ENCODE data around the gene MICU1. TPM values are rescaled to one million over a fixed set of nuclear protein-coding genes. Genes with fewer than 3 reads are reported as not detected.
A peak's percentile ranks its signal among the peaks of the same experiment; 100 is the strongest.

MICU1 gene
- total RNA-seq, 1 donor from 2014 or later = 28.7 TPM

- Mint-ChIP-seq H3K9me3 (ENCODE audit: unreplicated experiment) (no peaks in the 10 kb centered on the region), H3K27ac (ENCODE audit: unreplicated experiment) (no peak overlapping the region), H3K4me3 (ENCODE audit: unreplicated experiment) (no peak overlapping the region), H3K4me1 (ENCODE audit: low read depth, unreplicated experiment) (peaks cover 34% of the 10 kb centered on the region), H3K27me3 (ENCODE audit: low read depth, unreplicated experiment) (no peaks in the 10 kb centered on the region), H3K36me3 (ENCODE audit: low read depth, unreplicated experiment) (peaks cover 5% of the 10 kb centered on the region)
- no peaks in the 10 kb centered on the region for H3K9me3 ChIP-seq (ENCODE audit: insufficient read depth, low read depth, low read length)
- peaks cover 10% of the 10 kb centered on the region for H4K20me1 ChIP-seq (ENCODE audit: insufficient read depth, low read length)
- H2AFZ ChIP-seq (ENCODE audit: low read depth, low read length) = no peak overlapping the region
- H3K36me3 ChIP-seq (ENCODE audit: insufficient read depth, low read length) = peaks cover 22% of the 10 kb centered on the region
- H3K4me3 ChIP-seq (ENCODE audit: insufficient read depth, low read depth, low read length) = no peak overlapping the region
- H3K9ac ChIP-seq (ENCODE audit: low read length) = peak overlapping the region; percentile 59
- peak overlapping the region; percentile 67 for H3K4me2 ChIP-seq (ENCODE audit: low read length)
- DNase-seq (ENCODE audit: low read depth) = peak; percentile 93
- peak overlapping the region; percentile 12 for H3K27ac ChIP-seq (ENCODE audit: low read depth, low read length)
- H3K27me3 ChIP-seq (ENCODE audit: insufficient read depth, low read length) = no peaks in the 10 kb centered on the region
- no peaks in the 10 kb centered on the region for H3K79me2 ChIP-seq (ENCODE audit: insufficient read depth, low read length)
- no peak for TF ChIP-seq CTCF (IDR thresholded peaks at IDR 0.05; ENCODE audit: insufficient read depth, low read depth, low read length)
- no peak for TF ChIP-seq EZH2 (IDR thresholded peaks at IDR 0.05; ENCODE audit: insufficient read depth, low read length)
- H3K4me1 ChIP-seq (ENCODE audit: insufficient read depth, low read length) = peaks cover 55% of the 10 kb centered on the region
- no peak for FAIRE-seq
Observed at GRCh38 chr10:72334825-72335393, 291.0 kb downstream of the MICU1 start.

DNA sequence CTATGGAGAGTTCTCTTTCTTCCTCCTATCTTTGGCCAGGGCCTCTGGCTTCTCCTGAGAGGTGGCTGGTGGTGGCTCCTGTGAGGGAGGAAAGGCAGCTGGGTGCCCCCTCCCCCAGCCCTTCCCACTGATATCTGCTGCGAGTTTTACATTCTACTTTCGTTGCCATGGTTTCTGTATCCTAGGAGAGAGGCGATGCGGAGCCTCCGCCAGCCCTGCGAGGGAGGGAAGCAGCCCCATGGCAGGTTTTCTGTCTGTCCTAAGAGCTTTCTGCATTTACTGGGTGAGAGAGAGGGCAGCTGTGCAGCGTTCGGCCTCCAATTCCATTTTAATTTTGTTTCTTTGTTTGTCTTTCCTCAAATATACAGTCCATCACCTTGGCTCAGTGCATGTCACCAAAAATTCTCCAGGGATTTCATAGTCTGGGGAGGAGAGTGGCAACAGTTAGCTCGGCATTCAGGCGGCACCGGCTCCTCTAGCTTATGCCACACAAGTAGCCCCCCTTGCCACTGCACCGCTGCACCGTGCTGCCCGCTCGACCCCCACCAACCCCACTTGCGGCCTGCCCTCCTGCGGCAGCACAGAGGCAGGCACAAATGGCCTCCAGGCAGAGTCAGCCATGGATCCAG is 291.6 kb downstream of the MICU1 start:
- Histone ChIP-seq H3K79me2 (ENCODE audit: insufficient read depth, low read length) (no peaks in the 10 kb centered on the region), H3K9ac (ENCODE audit: low read length) (peak overlapping the region; percentile 59), H4K20me1 (ENCODE audit: insufficient read depth, low read length) (peaks cover 10% of the 10 kb centered on the region), H3K4me3 (ENCODE audit: insufficient read depth, low read depth, low read length) (no peak overlapping the region), H2AFZ (ENCODE audit: low read depth, low read length) (no peak overlapping the region), H3K9me3 (ENCODE audit: insufficient read depth, low read depth, low read length) (no peaks in the 10 kb centered on the region), H3K4me2 (ENCODE audit: low read length) (peak overlapping the region; percentile 67), H3K27ac (ENCODE audit: low read depth, low read length) (no peak overlapping the region), H3K36me3 (ENCODE audit: insufficient read depth, low read length) (peaks cover 22% of the 10 kb centered on the region), H3K4me1 (ENCODE audit: insufficient read depth, low read length) (peaks cover 55% of the 10 kb centered on the region), H3K27me3 (ENCODE audit: insufficient read depth, low read length) (no peaks in the 10 kb centered on the region)
- TF ChIP-seq CTCF (IDR thresholded peaks at IDR 0.05; ENCODE audit: insufficient read depth, low read depth, low read length) = no peak
- no peak for TF ChIP-seq EZH2 (IDR thresholded peaks at IDR 0.05; ENCODE audit: insufficient read depth, low read length)
- DNase-seq (ENCODE audit: low read depth) (peak; percentile 72), FAIRE-seq (no peak)
- no peaks in the 10 kb centered on the region for H3K27me3 Mint-ChIP-seq (ENCODE audit: low read depth, unreplicated experiment)
- H3K27ac Mint-ChIP-seq (ENCODE audit: unreplicated experiment) = peak overlapping the region; percentile 82
- H3K4me3 Mint-ChIP-seq (ENCODE audit: unreplicated experiment) = no peak overlapping the region
- H3K36me3 Mint-ChIP-seq (ENCODE audit: low read depth, unreplicated experiment) = peaks cover 5% of the 10 kb centered on the region
- no peaks in the 10 kb centered on the region for H3K9me3 Mint-ChIP-seq (ENCODE audit: unreplicated experiment)
- peaks cover 36% of the 10 kb centered on the region for H3K4me1 Mint-ChIP-seq (ENCODE audit: low read depth, unreplicated experiment)

Data from astrocyte (in vitro differentiated cells and primary cell).